ENCODE measurements around the gene PCNX1.
A peak's percentile ranks its signal among the peaks of the same experiment; 100 is the strongest.

PCNX1 gene

DNA sequence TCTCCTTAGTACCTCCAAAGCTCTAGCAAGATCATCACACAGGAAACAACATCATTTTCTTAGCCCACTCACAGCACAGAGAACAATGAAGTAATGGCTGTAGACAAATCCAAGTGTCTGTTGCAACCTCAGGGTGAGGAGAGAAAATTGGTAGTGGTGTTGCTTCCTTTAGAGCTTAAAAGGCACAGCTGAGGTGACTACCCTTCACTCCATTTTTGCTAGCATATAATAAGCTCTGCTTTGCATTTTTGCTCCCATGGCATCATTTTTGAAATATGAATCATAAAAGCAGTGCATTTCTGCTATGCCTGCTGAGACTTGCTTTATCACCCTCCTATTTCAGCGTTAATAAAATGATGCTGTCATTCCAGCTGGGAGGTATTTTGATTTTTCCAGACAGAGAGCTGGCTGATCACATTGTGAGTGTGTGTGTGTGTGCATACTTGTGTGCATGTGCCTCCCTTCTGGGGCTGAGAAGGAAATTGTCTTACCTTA lies 18.5 kb upstream of the PCNX1 start:
- DNase-seq (ENCODE audit: low read depth in 2 of 2) = no peak

DNA sequence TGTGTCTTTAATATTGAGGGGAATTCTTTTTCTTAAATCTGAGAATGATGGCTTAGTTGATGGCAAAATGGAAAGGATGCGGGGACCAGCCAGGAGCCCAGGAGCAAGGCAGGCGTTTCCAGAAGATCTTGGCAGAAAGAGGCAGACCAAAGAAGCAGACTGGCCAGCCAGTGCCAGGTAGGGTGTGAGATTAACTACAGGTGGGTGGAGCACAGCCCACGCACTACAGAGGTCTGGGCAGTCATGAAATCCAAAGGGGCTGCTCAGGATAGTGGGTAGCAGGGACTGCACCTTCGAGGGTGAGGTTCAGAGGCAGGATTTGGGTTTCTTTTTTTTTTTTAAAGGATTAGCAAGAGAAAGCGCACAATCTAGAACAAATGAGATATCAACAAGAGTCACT lies 17.7 kb upstream of the PCNX1 start:
- DNase-seq (ENCODE audit: low read depth in 2 of 2) = no peak

DNA sequence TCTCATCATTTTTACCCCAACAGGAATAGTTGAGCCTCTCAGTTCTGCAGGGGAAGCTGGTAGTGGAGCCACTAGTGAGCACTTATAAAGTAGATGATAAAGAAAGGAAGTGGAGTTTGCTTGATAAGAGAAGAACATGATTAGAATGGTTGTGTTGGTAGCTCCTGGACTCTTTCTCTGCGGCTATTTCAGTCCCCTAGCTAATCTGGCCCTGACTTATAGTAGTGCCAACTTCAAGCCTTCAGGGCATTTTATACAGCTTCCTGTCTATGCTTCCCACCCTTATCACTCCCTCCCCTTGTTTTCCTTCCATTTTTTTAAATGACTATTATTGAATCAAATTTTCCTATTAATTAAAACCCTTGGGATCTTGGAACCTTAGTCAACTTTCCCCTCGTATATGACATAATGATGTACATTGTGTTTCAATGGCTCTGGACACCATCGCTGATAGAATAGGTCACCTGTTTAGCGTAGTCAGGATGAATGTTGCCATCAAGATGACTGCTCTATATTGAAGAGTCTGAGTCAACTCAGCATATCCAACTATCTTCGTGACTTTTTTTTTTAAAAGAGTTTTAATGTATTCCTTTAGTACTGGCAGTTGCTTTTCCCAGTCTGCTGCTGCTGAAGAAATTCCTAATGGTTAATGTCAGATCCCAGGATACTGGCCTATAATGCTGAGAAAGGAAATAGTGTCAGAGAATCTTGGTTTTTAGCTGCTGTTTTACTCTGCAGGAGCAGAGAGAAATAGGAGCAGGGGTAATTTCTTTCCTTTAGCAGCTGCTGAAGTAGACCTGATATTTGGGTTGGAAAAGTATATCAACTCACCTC lies 16.2 kb upstream of the PCNX1 start:
- DNase-seq (ENCODE audit: low read depth in 2 of 2) = no peak

DNA sequence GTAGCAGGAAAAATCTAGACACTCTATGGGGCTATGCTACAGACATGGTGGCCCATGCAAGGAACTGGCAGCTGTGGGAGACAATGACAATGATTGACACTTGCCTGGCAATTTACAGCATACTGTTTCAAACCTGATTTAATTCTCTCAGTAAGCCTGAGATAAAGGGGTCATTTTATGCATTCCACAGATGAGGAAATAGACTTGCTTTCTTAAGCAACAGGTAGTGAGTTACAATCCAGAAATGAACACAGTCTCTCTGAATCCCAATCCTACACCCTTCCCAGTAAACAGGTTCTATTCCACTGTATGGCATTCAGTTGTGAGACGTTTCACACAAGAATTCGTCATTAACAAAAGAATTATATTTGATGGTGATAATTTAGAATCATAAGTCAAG lies 15.5 kb upstream of the PCNX1 start:
- no peak for DNase-seq (ENCODE audit: low read depth in 2 of 2)

DNA sequence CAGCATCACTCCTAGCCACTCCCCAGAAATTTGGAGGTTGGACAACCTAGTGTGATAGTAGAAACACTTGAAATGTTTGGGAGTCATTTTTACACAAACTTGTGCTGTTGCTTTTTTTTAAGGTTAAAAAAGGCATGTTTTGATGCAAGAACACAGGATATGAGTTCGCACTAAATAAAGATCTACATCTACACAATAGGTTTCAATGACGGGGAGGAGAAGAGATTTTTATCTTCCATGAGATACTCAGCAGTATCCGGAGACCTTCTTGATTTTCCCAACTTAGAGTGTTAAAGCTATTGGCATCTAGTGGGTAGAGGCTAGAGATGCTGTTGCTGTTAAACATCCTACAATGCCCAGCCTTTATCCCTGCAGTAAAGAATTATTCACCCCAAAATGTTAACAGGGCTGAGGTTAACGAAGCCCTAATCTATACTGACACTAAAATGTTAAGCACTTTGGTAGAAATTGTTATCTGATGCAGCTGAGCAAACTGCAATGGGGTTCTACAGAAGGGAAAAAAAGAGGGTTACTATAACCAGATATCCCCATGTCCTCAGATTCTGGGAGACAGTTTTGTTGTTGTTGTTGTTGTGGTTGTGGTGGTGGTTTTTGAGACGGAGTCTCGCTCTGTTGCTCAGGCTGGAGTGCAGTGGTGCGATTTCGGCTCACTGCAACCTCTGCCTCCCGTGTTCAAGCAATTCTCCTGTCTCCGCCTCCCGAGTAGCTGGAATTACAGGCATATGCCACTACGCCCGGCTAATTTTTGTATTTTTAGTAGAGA lies 14.0 kb upstream of the PCNX1 start:
- DNase-seq (ENCODE audit: low read depth in 2 of 2) = no peak

DNA sequence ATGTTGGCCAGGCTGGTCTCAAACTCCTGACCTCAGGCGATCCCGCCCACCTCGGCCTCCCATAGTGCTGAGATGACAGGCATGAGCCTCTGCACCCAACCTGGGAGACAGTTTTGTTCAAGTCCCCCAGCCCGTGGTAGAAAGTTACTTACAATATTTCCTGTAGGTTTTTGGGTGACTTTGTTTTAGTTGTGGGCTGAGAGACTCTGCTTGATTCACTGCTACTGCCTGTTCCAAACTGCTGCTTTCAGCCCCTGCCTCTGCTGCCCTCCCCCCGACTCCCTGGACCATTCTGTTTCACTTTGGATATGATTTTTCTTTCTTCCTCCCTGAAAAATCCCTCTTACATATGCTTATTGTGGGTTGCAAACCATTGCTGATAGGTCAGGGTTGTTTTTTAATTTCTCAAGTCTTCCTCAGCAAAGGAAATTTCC lies 13.4 kb upstream of the PCNX1 start:
- DNase-seq (ENCODE audit: low read depth in 2 of 2) = no peak

DNA sequence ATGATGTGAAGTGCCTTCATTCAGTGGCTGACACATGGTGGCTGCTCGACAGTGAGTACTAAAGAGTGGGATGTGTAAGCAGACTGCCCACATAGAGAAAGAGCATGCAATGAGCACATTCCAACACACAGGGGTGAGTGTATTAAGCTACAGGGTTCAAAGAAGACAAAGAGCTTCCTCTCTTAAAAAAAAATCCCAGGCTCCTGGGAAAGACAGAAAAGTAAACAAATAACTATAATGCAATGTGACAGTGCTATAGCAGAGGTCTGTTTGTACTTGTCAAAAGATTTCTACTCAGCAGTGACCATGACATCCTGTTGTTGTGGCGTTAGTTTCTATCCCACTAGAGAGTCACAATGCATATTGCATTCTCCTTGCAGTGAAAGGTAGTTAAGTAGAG lies 12.4 kb upstream of the PCNX1 start:
- no peak for DNase-seq (ENCODE audit: low read depth in 2 of 2)

DNA sequence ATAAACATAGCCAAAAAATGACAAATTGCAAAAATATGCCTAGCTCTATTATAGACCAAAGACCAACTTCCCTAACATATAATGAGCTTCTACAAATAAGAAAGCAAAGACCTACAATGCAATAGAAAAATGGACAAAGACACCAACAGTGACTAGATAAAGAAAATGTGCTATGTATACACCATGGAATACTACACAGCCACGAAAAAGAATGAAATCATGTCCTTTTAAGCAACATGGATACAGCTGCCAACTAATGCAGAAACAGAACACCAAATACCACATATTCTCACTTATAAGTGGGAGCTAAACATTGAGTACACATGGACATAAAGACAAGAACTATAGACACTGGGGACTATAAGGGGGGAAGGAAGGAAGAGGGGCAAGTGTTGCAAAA lies 10.9 kb upstream of the PCNX1 start:
- DNase-seq (ENCODE audit: low read depth in 2 of 2) = no peak

DNA sequence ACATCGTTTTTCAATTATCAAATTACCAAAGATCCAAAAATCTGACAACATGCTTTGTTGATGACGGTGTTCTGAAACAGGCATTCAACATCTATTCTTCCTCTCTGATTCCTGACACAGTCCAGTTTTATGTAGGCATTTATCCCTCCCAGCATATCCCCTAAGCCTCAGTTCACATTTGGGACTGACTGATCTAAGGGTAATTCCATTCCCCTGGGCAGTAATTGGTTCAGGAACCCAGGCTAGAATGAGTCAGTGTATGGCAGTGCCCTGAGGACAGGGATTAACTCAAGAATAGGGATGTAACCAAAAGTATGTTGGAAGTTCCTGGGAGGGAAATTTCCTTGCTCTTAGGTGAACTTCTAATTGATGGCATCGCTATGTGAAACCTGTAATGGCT lies 10.3 kb upstream of the PCNX1 start:
- no peak for DNase-seq (ENCODE audit: low read depth in 2 of 2)

DNA sequence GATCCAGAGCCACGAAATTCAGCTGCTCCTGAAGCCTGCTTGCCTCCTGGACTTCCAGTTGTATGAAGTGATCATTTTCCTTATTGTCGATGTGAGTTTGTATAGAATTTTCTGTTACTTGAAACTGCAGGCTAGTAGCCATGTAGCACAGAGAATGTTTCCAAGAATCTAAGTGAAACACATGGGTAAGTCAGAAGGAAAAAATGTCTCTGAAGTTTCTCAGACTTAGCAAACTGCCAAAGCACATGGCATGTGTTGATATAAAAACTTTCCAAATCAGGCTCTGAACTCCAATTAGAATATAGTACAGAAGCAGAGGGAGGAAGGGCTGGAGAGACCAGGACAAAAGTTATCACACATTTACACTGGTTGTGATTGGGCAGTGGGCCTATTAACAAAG lies 9.8 kb upstream of the PCNX1 start:
- no peak for DNase-seq (ENCODE audit: low read depth in 2 of 2)

DNA sequence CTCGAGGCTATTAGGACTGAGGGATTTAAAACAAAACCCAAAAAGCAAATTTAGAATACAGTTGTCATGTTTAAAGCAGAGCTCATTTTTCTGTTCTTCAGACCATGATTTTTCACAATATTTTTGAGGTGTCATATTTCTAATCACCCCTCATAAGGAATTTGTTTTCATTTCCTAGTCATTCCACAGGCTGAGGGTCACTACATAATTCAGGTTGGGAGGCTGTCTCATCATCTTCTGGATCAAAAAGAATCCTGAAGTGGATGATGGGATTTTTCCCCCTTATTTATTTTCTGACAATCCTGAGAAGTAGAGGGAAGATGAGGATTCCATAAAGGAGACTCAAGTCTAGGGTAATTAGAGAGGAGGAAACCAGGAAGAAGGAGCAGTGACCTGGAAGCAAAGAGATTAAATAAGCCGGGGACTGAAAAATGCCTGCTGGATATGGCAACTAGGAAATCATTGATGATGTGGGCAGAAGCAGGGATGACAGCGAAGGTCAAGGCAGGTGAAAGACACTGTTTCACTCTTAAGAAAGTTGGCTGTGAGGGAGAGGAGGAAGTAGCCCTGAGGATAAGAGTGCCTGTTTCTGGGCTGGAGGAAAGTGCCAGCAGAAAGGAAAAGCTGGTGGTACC lies 9.0 kb upstream of the PCNX1 start:
- no peak for DNase-seq (ENCODE audit: low read depth in 2 of 2)

DNA sequence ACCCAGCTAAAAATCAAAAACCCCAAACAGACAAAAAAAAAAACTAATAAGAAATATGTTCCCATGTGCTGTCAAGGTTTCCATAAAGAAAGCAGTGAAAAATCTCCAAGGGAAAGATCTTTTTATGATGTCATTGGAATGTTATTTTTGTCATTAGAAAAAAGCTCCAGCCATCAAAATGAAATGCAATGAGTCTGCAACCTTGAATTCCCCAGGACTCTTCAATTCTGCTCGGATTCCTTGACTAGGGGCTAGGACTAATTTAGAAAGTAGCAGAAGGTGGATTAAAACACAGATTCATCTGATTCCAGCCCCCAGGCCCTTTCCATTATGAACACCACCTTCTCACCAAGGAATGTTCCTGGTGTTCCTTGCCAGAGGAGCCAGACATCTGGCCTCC lies 6.0 kb upstream of the PCNX1 start:
- no peak for DNase-seq (ENCODE audit: low read depth in 2 of 2)

DNA sequence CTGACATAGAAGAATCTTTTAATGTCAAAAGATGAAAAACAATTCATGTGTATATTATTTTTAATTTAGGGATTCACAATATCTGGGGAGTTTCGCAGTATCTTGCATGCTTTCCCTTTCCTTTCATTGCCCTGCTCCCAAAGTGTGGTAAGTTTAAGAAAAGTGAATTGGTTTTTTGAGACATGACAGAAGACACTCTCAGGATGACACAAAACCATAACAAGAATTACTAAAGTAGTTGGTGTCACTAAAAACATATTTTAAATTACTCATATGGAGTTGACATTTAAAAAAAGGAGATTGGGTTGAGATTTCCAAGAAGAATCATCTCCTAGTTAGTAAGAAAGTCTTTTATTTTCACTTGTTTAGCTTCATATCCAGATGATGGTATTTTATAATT lies 5.1 kb upstream of the PCNX1 start:
- DNase-seq (ENCODE audit: low read depth in 2 of 2) = no peak

DNA sequence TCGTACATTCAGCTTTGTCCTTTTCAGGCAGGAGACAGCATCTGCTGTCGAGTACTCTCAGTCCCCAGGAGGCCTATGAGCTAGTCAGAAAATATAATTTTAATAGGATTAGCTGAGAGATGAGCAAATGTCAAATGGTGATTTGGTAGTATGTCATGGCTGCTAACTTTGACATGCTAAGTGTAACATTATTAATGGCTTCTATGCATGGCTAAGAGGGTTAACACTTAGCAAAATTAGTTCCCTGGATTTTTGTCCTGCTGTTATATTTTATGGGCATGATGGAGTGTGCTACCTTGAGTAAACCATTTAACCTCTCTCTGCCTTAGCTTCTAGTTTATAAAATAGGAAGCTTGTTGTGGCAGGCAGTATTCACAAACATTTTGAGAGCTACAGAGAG lies 2.9 kb upstream of the PCNX1 start:
- no peak for DNase-seq (ENCODE audit: low read depth in 2 of 2)

DNA sequence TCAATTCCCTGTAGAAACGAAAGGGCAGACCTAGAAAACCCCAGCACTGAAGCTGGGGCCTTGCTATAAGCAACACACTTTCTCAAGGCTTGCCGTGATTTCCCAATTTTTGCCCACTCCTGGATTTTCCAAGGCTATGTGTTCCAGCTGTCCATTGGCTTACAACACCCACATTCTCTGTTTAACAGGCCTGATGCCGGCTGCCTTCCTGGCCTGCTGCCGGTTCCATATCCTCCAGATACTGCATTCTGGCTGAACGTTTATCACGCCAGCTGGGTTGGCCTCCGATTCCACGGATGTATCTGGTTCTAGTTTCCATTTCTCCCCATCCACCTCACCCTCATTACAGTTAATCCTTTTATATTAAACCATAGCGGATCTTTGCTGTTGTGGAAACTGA lies 2.0 kb upstream of the PCNX1 start:
- DNase-seq (ENCODE audit: low read depth in 2 of 2) = no peak

DNA sequence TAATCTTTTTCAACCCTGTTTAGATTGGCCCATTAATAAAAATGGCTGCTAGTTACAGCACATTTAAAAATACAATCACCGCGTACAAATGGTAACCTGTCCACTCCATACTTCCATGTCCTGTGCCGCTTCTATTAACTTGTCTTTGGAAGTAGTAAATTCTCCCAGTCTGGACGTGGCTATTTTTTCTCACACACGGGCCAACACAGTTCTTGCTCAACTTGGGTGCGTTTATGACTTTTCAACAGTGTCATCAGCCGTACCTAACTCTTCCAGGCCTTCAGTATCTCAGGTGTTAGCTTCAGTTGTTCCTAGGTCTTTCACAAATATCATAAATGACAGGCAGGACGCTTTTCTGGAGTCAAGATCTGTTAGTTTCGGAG lies 475 bp upstream of the PCNX1 start:
- DNase-seq (ENCODE audit: low read depth in 2 of 2) = no peak

DNA sequence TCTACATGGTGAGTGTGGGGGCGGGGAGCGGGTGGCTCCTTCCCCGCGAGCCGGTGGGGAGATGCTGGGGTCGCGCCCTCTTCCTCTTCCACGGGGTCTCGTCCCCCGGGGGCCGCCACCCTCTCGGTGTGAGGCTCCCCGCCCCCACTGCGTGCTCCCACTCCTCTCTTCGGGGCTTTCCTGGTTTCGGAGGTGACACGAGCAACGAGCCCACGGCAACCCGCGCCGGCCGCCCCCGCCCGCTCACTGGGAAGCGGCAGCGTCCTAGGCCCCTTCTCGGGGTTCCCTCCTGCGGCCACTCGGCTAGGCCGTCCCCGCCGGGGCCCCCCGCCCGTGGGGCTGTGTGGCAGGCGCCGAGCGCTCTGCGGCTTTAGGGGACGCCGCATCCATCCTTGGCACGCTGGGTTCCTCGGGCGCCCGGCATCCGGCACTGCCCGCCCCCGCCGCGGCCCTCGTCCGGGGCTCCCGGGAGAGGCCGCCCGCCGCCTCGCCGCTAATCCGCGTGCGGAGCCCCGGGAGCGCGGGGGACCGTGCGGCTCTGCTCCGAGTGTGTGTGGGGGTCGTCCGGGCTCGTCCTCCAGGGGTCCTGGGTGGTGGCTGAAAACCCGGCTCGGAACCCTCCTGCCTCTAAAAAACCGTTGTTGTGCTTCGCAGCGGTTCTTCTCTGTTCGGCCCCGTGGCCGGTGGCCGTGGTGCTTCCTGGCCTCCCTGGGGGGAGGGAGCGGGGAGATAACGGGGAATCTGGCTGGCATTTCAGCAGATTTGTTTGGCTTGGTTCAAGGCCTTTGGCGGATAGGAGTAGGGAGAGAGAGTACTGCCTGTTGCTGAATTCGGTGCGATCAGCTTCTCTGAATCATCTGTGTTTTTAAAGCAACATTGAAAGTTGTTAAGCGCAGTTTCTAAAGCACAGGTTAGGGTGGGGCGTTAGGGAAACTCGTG lies 1.0 kb downstream of the PCNX1 start:
- peak in 1 of 2 donors; percentile 49 for DNase-seq (ENCODE audit: low read depth in 2 of 2)

DNA sequence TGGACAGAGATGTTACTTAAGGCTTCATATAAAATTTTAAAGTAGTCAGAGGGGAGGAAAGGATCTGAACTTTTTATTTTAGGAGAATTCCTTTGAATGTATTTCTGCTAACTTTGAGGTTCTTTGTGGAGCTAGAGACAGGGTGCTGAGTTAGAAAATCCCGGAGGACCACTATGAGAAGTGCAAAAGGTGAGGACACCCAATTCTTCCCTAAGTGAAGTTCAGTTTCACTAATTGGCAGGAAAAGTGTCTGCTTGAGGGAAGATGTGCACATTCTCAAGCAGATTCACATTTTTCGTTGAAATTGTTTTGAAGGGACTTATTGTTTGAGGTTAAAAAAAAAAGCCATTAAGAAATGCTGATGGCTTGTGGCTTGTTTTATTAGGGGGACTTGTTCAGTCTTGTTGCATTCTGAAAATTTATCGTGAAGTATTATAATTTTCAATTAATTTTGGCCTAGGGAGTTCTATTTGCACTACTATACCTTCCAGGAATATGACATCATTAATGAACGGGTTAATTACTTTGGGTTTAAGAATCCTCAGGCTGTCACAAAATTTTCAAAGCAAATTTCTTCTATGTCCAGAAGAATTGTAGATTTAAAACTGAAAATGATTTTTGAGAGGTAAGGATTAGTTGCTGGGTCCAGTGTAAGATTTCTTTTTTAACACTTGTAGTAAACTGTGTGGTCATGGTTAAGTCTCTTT lies 1.8 kb downstream of the PCNX1 start:
- DNase-seq (ENCODE audit: low read depth in 2 of 2) = no peak

DNA sequence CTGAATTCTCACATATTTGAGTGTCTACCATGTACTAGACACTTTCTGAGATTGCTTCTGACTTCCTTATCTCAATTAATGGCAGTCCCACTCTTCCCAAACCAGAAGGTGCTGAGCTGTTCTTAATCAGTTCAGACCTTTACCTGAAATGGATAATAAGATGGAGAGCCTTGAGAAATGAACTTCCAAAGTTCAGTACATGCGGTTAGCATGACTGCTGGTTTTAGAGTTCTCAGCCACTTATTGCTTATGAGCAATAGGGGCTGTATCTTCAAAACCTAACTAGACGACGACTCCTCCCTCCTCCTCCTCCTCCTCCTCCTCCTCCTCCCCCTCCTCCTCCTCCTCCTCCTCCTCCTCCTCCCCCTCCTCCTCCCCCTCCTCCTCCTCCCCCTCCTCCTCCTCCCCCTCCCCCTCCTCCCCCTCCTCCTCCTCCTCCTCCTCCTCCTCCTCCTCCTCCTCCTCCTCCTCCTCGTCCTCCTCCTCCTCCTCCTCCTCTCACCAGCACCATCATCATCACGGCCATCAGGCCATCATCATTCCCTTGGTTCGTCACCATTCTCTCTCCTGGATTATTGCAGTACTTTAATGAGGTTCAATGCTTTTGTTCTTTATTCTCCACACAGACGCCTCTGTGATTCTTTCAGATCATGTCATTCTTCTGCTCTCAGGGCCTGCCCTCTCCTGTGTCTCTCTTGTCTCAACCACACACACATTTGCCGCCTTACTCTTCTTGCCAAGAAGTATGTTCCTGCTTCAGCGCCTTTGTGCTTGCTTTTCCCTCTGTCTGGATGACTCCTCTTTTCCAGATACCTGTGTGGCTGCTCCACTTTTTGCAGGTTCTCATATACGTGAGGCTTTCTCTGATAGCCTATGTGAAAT lies 2.7 kb downstream of the PCNX1 start:
- DNase-seq (ENCODE audit: low read depth in 2 of 2) = no peak

DNA sequence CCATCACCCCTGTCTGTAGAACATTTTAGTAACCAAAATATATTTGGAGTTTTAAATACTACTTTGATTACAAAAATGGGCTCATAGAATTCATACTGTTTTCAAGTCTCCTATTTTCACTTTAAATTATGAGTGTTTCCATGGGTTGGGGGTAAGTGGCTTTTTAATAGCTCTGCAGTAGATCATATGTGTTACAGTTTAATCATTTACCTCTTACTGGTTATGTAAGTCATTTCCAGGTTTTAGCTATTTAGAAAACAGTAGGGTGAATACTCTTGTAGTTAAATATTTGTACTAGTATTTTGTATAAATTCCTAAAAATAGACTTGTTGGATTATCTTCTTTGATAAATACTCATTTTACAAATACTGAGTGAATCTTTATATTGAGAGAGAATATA lies 8.2 kb downstream of the PCNX1 start:
- DNase-seq (ENCODE audit: low read depth in 2 of 2) = no peak
